Measurements from ENCODE around the gene TMC7.

- TF ChIP-seq RAD21 (IDR thresholded peaks at IDR 0.05) (no peak), RXRA (IDR thresholded peaks at IDR 0.05) (no peak), CTCF (IDR thresholded peaks at IDR 0.05; ENCODE audit: low read depth, low read length, missing input control) (no peak), FOXA1 (IDR thresholded peaks at IDR 0.05) (no peak), ZBTB33 (IDR thresholded peaks at IDR 0.05) (no peak), YY1 (IDR thresholded peaks at IDR 0.05) (no peak), FOXA2 (IDR thresholded peaks at IDR 0.05) (no peak), TAF1 (conservative IDR thresholded peaks at IDR 0.05) (no peak), SP1 (IDR thresholded peaks at IDR 0.05) (no peak), JUND (IDR thresholded peaks at IDR 0.05) (no peak), EGR1 (IDR thresholded peaks at IDR 0.05; ENCODE audit: low read depth in 2 of 2) (no peak), ATF3 (IDR thresholded peaks at IDR 0.05) (no peak)
- TF ChIP-seq, protein P1, sequence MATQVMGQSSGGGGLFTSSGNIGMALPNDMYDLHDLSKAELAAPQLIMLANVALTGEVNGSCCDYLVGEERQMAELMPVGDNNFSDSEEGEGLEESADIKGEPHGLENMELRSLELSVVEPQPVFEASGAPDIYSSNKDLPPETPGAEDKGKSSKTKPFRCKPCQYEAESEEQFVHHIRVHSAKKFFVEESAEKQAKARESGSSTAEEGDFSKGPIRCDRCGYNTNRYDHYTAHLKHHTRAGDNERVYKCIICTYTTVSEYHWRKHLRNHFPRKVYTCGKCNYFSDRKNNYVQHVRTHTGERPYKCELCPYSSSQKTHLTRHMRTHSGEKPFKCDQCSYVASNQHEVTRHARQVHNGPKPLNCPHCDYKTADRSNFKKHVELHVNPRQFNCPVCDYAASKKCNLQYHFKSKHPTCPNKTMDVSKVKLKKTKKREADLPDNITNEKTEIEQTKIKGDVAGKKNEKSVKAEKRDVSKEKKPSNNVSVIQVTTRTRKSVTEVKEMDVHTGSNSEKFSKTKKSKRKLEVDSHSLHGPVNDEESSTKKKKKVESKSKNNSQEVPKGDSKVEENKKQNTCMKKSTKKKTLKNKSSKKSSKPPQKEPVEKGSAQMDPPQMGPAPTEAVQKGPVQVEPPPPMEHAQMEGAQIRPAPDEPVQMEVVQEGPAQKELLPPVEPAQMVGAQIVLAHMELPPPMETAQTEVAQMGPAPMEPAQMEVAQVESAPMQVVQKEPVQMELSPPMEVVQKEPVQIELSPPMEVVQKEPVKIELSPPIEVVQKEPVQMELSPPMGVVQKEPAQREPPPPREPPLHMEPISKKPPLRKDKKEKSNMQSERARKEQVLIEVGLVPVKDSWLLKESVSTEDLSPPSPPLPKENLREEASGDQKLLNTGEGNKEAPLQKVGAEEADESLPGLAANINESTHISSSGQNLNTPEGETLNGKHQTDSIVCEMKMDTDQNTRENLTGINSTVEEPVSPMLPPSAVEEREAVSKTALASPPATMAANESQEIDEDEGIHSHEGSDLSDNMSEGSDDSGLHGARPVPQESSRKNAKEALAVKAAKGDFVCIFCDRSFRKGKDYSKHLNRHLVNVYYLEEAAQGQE (IDR thresholded peaks at IDR 0.05) = no peak
- TF ChIP-seq, protein P2, sequence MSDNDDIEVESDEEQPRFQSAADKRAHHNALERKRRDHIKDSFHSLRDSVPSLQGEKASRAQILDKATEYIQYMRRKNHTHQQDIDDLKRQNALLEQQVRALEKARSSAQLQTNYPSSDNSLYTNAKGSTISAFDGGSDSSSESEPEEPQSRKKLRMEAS (IDR thresholded peaks at IDR 0.05) = no peak
Measured at GRCh38 chr16:19089410-19089955, 105.7 kb downstream of the TMC7 start.

Data from liver (tissue), 3 donors.